A673 (cell line): ENCODE data around the gene EIF5AL1.

ENCODE experiments used
- CTCF ChIP-seq: fragments of 300-800, 200-600 bp; sonication (generic); conservative IDR thresholded peaks from 2 replicates; pipeline ENCODE4 v1.5.1; 2017; ENCODE audit warnings: low read depth, mild to moderate bottlenecking, antibody characterized with exemption, low read length, moderate library complexity, mixed read lengths
- EZH2 ChIP-seq: fragments of 200-600 bp; sonication (generic); IDR thresholded peaks from 2 replicates; pipeline ENCODE4 v1.6.1; 2017; ENCODE audit warnings: borderline replicate concordance, low read depth, mild to moderate bottlenecking, mixed read lengths, antibody characterized with exemption, low read length; ENCODE audit not compliant: poor library complexity, severe bottlenecking

DNA sequence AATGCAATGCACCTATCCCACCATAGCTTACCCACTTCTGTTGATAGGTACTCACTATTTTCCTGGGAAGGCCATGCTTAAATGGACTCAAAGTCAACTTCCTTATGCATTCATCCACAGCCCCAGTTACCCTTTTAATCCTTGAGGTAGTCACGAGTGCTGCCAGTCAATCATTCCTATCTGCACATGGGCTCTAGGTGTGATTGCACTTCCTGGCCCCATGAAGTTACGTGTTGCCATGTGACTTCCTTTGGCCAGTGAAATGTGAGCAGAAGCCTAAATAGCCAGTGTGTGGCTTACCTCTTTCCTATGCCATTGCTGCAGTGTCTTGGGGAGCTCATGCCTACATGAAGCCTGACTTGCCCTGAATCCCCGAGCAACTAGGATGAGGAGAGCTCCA, 23.5 kb upstream of the EIF5AL1 start:
- TF ChIP-seq CTCF (no peak), EZH2 (no peak)
